Measurements from ENCODE around the gene ZNF32. TPM values are rescaled to one million over a fixed set of nuclear protein-coding genes. Genes with fewer than 3 reads are reported as not detected.

The ZNF32 gene
- total and polyA plus RNA-seq, 2 of the 8 experiments (the other 6 are each of a cell fraction or from before 2014, with no cell fraction given) = 17.2 to 22.5 TPM

- no peak overlapping the region for H3K4me2 ChIP-seq (ENCODE audit: insufficient read depth in 1 of 2, low read depth in 2 of 2, low read length in 2 of 2)
- no peak overlapping the region for H2AK5ac ChIP-seq (ENCODE audit: low read depth, low read length)
- FAIRE-seq (no peak), DNase-seq (ENCODE audit: low read depth in 1 of 2, low spot score in 2 of 2) (no peak)
- H3K27ac ChIP-seq (ENCODE audit: low read depth, low read length) = no peak overlapping the region
- no peak overlapping the region for H2BK120ac ChIP-seq (replicated peaks; ENCODE audit: low read depth, low read length)
- H2BK15ac ChIP-seq (ENCODE audit: low read length) = no peak overlapping the region
- H2BK20ac ChIP-seq (ENCODE audit: low read length) = no peak overlapping the region
- H4K91ac ChIP-seq (replicated peaks; ENCODE audit: insufficient read length, low read length) = no peak overlapping the region
- H3K23me2 ChIP-seq (ENCODE audit: low read depth, low read length) = no peaks in the 10 kb centered on the region
- H3K79me1 ChIP-seq (ENCODE audit: low read depth, low read length) = no peaks in the 10 kb centered on the region
- H3K14ac ChIP-seq (ENCODE audit: insufficient read length) = no peak overlapping the region
- H3K79me2 ChIP-seq (ENCODE audit: control insufficient read depth in 1 of 2, insufficient read depth in 2 of 2, low read length in 2 of 2) = no peaks in the 10 kb centered on the region
- ChIA-PET POLR2A (ENCODE audit: partially characterized antibody) (no interaction called here), CTCF (ENCODE audit: partially characterized antibody) (interaction anchor here (0.7 to 2.8 kb wide), 3 partner anchors 8 to 712 kb away, joined by 3 to 30 read pairs (median 6); no protein-coding TSS in a partner anchor)
- no peak overlapping the region for H3K18ac ChIP-seq (ENCODE audit: extremely low read depth, low read length)
- H3K27me3 ChIP-seq (replicated peaks in 1 of 4; ENCODE audit: control insufficient read depth in 3 of 4, extremely low read depth in 1 of 4, insufficient read depth in 3 of 4, low read length in 3 of 4) = no peaks in the 10 kb centered on the region; a peak in 2 of 7 replicates
- TF ChIP-seq JUND (IDR thresholded peaks at IDR 0.05; ENCODE audit: low read length) = no peak
- TF ChIP-seq KDM1A (IDR thresholded peaks at IDR 0.05; ENCODE audit: borderline replicate concordance, low read length) = no peak
- no peak for TF ChIP-seq BACH1 (IDR thresholded peaks at IDR 0.05; ENCODE audit: low read length)
- no peak for TF ChIP-seq KDM4A (IDR thresholded peaks at IDR 0.05; ENCODE audit: low read depth, low read length, severe bottlenecking)
- TF ChIP-seq YY1 (IDR thresholded peaks at IDR 0.05; ENCODE audit: low read depth, low read length) = no peak
- no peak for TF ChIP-seq CHD2 (IDR thresholded peaks at IDR 0.05; ENCODE audit: low read length)
- H3K36me3 ChIP-seq (ENCODE audit: control insufficient read depth in 2 of 4, insufficient read depth in 4 of 4, low read length in 3 of 4) = no peaks in the 10 kb centered on the region
- no peaks in the 10 kb centered on the region; a peak in 1 of 4 replicates for H3K9me3 ChIP-seq (ENCODE audit: insufficient read depth in 2 of 2, low read depth in 1 of 2, low read length in 1 of 2)
- no peaks in the 10 kb centered on the region; a peak in 1 of 7 replicates for H3K4me1 ChIP-seq (replicated peaks in 1 of 4; ENCODE audit: control insufficient read depth in 3 of 4, insufficient read depth in 4 of 4, low read length in 3 of 4)
- no peak overlapping the region for H2AFZ ChIP-seq (ENCODE audit: low read length)
- no peak overlapping the region for H3K4me3 ChIP-seq (ENCODE audit: extremely low read depth in 1 of 4, insufficient read depth in 2 of 4, low read depth in 3 of 4, low read length in 4 of 4)
- H3K4ac ChIP-seq (replicated peaks; ENCODE audit: insufficient read length, low read depth, low read length) = no peak overlapping the region
- H2BK5ac ChIP-seq (ENCODE audit: low read depth, low read length) = no peak overlapping the region
- H3K23ac ChIP-seq (ENCODE audit: insufficient read length) = no peak overlapping the region
- no peak overlapping the region for H4K5ac ChIP-seq (ENCODE audit: insufficient read length, low read depth, low read length)
- no peak overlapping the region for H2BK12ac ChIP-seq (ENCODE audit: low read depth, low read length)
- 92% methylated on average over 13 of the region's 13 CpGs; no CpG with 5 or more reads in 1 of the 2 experiments for WGBS, 2 experiments (ENCODE audit: extremely low coverage in 1 of 2, insufficient coverage in 1 of 2, insufficient read length in 1 of 2, insufficient replicate concordance in 2 of 2, low coverage in 1 of 2, low lambda C conversion rate in 2 of 2, missing lambda C conversion rate in 1 of 2)
- no peak overlapping the region for H3K56ac ChIP-seq (replicated peaks; ENCODE audit: insufficient read length, low read depth, low read length)
- H4K20me1 ChIP-seq (replicated peaks in 1 of 2; ENCODE audit: control insufficient read depth in 1 of 2, insufficient read depth in 2 of 2, low read length in 2 of 2) = no peaks in the 10 kb centered on the region
- no peak overlapping the region for H3K9ac ChIP-seq (replicated peaks in 1 of 4; ENCODE audit: extremely low read depth in 1 of 4, low read depth in 3 of 4, low read length in 3 of 4)
- no peak overlapping the region for H4K8ac ChIP-seq (ENCODE audit: extremely low read depth, insufficient read depth, low read length)
These were observed 26.0 kb upstream of the ZNF32 start for GRCh38 chr10:43674553-43675210.
